ENCODE measurements around the gene TTC1. TPM values are rescaled to one million over a fixed set of nuclear protein-coding genes. Genes with fewer than 3 reads are reported as not detected.
A peak's percentile ranks its signal among the peaks of the same experiment; 100 is the strongest.

TTC1 gene
- total RNA-seq, 1 donor from 2014 or later = 118 TPM

- DNase-seq (peak; percentile 41), ATAC-seq (peak; percentile 76)
- intact Hi-C loops (cut with micrococcal nuclease) = no loop called here
Measured at GRCh38 chr5:160071516-160071915, 62.6 kb downstream of the TTC1 start.

- ATAC-seq (no peak), DNase-seq (no peak)
- intact Hi-C loops (cut with micrococcal nuclease) = no loop called here
Measured at GRCh38 chr5:160071916-160072315, 63.0 kb downstream of the TTC1 start.

GRCh38 chr5:160075073-160075472, 66.1 kb downstream of the TTC1 start:
- no peak for ATAC-seq
- intact Hi-C loops (cut with micrococcal nuclease) = no loop called here
- DNase-seq = no peak

- no peak for ATAC-seq
- no peak for DNase-seq
- intact Hi-C loops (cut with micrococcal nuclease) = no loop called here
Measured at GRCh38 chr5:160076997-160077396, 68.1 kb downstream of the TTC1 start.

GRCh38 chr5:160079753-160080152, 70.8 kb downstream of the TTC1 start:
- intact Hi-C loops (cut with micrococcal nuclease) = no loop called here
- ATAC-seq (no peak), DNase-seq (no peak)

GRCh38 chr5:160081495-160081894, 72.6 kb downstream of the TTC1 start:
- DNase-seq = no peak
- no peak for ATAC-seq
- intact Hi-C loops (cut with micrococcal nuclease) = no loop called here

GRCh38 chr5:160082614-160083500, 73.9 kb downstream of the TTC1 start:
- ATAC-seq (no peak), DNase-seq (no peak)

GRCh38 chr5:160083501-160083900, 74.6 kb downstream of the TTC1 start:
- intact Hi-C loops (cut with micrococcal nuclease) = no loop called here
- DNase-seq (no peak), ATAC-seq (no peak)

More at GRCh38 chr5:160082614-160083500, 73.9 kb downstream of the TTC1 start:
- intact Hi-C loops (cut with micrococcal nuclease) = no loop called here

- DNase-seq (no peak), ATAC-seq (no peak)
- intact Hi-C loops (cut with micrococcal nuclease) = no loop called here
Measured at GRCh38 chr5:160084144-160084543, 75.2 kb downstream of the TTC1 start.

GRCh38 chr5:160087199-160087598, 78.3 kb downstream of the TTC1 start:
- ATAC-seq (no peak), DNase-seq (no peak)
- intact Hi-C loops (cut with micrococcal nuclease) = no loop called here

- DNase-seq (no peak), ATAC-seq (no peak)
- intact Hi-C loops (cut with micrococcal nuclease) = no loop called here
Measured at GRCh38 chr5:160088805-160089204, 79.9 kb downstream of the TTC1 start.

- ATAC-seq (no peak), DNase-seq (no peak)
- intact Hi-C loops (cut with micrococcal nuclease) = no loop called here
Measured at GRCh38 chr5:160089531-160089930, 80.6 kb downstream of the TTC1 start.

- DNase-seq (no peak), ATAC-seq (no peak)
- intact Hi-C loops (cut with micrococcal nuclease) = no loop called here
Measured at GRCh38 chr5:160090059-160090458, 81.1 kb downstream of the TTC1 start.

- intact Hi-C loops (cut with micrococcal nuclease) = no loop called here
- no peak for DNase-seq
- no peak for ATAC-seq
Measured at GRCh38 chr5:160092514-160092913, 83.6 kb downstream of the TTC1 start.

- DNase-seq (no peak), ATAC-seq (no peak)
- intact Hi-C loops (cut with micrococcal nuclease) = no loop called here
Measured at GRCh38 chr5:160092960-160093707, 84.2 kb downstream of the TTC1 start.

GRCh38 chr5:160096178-160096577, 87.2 kb downstream of the TTC1 start:
- intact Hi-C loops (cut with micrococcal nuclease) = no loop called here
- DNase-seq = no peak
- no peak for ATAC-seq

- DNase-seq = no peak
- no peak for ATAC-seq
- intact Hi-C loops (cut with micrococcal nuclease) = no loop called here
Measured at GRCh38 chr5:160097991-160098390, 89.1 kb downstream of the TTC1 start.

GRCh38 chr5:160105686-160106360, 96.9 kb downstream of the TTC1 start:
- DNase-seq (no peak), ATAC-seq (no peak)
- intact Hi-C loops (cut with micrococcal nuclease) = no loop called here

- intact Hi-C loops (cut with micrococcal nuclease) = no loop called here
- DNase-seq (no peak), ATAC-seq (no peak)
Measured at GRCh38 chr5:160108124-160108523, 99.2 kb downstream of the TTC1 start.

Data from left ventricle myocardium superior (tissue), 1 donor.